Amniotic stem cell (primary cell): ENCODE data around the gene EPN2.

ENCODE experiments used
- DNase-seq: peaks from one replicate; lab custom pipeline; 2025; lab: John Stamatoyannopoulos, UW

The EPN2 gene

GRCh38 chr17:19239544-19239943 lies 2.4 kb downstream of the EPN2 start:
- no peak for DNase-seq

DNA sequence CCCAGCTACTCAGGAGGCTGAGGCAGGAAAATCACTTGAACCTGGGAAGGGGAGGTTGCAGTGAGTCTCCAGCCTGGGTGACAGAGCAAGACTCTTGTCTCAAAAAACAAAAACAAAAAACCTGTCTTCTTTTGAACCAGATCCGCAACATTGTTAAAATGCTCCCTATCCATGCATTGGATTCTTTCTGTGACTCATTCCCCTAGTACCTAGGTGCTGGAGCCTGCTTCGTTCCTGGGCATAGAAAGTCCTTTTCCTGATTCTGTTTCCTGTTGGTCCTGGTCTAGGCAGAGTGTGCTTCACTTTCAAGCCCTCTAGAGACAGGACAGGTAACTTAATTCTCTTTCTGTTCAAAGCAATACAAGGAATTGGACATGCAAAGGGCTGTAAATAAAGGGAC lies 5.2 kb downstream of the EPN2 start:
- DNase-seq = no peak

GRCh38 chr17:19242926-19243325 lies 5.8 kb downstream of the EPN2 start:
- DNase-seq = no peak

- DNase-seq = no peak
These were observed 6.7 kb downstream of the EPN2 start for GRCh38 chr17:19243838-19244237.

- no peak for DNase-seq
These were observed 7.2 kb downstream of the EPN2 start for GRCh38 chr17:19244357-19244756.

- no peak for DNase-seq
These were observed 7.6 kb downstream of the EPN2 start for GRCh38 chr17:19244781-19245180.

DNA sequence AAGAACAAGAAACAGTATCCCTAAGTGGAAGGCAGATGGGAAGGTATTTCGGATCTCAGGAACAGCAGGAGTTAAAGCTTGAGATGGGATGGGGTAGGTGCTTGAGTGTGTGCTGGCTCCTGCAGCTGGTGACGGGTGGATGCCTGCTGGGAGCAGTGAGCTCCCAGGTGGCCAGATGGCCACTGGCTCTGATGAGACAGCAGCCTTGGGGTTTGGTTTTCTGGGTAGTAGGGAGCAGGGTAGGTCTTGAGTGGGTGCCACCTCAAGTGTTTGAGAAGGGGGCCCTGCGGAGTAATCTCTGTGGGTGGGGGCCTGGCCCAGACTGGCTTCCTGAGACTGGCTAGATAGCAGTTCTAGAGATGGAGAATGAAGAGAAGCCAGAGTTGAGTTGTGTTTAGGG lies 10.3 kb downstream of the EPN2 start:
- no peak for DNase-seq

GRCh38 chr17:19248151-19248927 lies 11.2 kb downstream of the EPN2 start:
- DNase-seq = no peak

DNA sequence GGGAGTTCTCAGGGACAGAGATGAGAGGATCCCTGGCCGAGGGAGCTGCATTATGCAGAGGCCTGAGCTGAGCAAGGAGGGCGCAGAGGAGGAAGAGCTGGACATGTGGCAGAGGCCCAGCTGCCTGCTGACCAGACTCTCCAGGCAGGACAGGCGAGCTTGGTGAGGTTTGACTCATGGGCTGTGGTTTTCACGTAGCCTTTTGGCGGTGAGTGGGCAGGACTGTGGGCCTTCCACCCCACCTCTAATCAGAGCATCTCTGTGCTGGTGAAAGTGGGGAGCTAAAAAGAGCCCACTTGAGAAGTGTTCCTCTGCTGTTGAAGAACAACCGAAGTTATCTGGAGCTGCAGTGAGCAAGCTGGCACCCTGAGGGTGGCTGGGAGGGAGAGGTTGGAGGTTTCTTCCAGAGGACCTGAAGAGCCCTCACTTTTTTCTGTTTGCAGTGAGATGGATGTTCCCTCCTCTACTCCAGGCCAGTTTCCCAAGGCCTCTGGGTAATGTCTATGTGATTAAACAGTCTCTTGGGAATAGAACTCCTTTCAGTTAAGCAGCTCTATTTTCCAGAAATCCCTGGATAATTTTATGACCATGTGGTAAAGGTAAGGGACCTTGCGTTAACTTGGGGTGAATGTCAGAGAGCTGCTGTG lies 11.9 kb downstream of the EPN2 start:
- DNase-seq = peak; percentile 80

DNA sequence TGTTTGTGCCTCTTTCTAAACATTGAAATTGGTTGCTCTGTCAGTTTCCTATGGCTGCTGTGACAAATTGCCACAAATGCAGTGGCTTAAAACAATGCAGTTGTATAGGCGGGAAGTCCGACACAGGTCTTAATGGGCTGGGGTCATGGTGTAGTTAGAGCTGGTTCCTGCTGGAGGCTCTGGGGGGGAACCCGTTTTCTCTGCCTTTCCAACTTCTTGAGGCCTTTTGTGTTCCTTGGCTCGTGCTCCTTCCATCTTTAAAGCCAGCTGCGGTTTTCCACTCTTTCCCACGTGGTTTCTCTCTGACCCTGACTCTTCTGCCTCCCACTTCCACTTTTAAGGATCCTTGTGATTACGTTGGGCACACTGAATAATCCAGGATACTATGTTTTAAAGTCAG lies 12.5 kb downstream of the EPN2 start:
- no peak for DNase-seq

- DNase-seq = no peak
These were observed 13.4 kb downstream of the EPN2 start for GRCh38 chr17:19250421-19251173.

GRCh38 chr17:19253112-19253511 lies 15.9 kb downstream of the EPN2 start:
- no peak for DNase-seq

GRCh38 chr17:19254651-19255050 lies 17.5 kb downstream of the EPN2 start:
- DNase-seq = no peak

- DNase-seq = no peak
These were observed 18.1 kb downstream of the EPN2 start for GRCh38 chr17:19255279-19255678.

DNA sequence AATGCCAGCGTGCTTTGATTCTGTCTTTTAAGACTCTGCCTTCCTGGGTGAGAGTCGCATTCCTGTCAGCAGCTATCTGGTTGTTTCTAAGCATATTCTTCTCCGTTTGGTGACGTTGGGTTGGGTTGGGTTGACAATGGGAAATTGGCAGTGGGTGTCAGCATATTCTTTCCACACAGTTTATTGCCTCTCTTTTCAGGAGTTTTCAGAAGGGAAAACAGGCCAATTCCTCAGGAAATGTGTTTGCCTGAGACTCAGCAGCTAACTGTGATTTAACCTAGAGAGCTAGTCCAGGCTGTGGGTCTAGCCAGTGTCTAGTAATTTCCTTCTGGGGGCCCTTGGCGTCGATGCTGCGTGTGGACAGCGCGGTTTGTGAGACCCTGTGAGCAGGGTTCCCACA lies 21.2 kb downstream of the EPN2 start:
- no peak for DNase-seq

DNA sequence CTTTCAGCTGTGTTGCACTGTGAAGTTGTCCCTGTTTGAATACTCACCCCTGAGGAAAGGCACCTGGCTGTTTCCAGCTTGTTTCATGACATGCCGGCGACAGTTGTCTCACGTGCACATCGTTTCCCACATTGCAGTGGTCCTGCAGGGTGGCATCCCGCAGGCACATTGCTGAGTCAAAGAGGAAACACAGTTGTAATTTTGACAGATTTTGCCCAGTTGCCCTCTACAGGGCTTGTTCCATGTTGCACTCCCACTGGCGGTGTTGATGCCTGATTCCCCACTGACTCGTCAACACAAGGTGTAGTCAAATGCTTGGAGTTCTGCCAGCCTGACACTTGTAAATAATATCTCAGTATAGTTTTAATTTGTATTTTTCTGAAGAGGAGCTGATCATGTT lies 23.8 kb downstream of the EPN2 start:
- DNase-seq = no peak

DNA sequence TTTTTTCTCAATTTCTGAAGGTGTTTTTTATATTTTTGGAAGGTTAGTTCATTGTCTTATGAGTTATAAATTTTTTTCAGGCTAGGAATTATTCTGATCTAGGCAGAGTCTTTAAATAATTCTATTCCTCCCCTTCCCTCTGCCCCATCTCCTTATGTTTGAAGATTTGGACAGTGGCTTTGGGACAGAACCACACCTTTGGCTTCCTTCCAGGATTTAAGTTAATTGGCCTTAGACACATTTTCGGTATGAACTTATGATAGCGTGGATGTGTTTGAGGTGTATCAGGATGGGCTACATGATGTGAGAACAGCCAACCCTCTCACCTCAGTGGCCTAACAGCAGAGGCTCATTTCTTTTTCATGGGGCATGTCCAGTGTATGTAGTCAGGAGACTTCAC lies 24.3 kb downstream of the EPN2 start:
- no peak for DNase-seq

GRCh38 chr17:19262650-19263631 lies 25.8 kb downstream of the EPN2 start:
- no peak for DNase-seq

GRCh38 chr17:19263641-19264051 lies 26.5 kb downstream of the EPN2 start:
- DNase-seq = peak; percentile 8

DNA sequence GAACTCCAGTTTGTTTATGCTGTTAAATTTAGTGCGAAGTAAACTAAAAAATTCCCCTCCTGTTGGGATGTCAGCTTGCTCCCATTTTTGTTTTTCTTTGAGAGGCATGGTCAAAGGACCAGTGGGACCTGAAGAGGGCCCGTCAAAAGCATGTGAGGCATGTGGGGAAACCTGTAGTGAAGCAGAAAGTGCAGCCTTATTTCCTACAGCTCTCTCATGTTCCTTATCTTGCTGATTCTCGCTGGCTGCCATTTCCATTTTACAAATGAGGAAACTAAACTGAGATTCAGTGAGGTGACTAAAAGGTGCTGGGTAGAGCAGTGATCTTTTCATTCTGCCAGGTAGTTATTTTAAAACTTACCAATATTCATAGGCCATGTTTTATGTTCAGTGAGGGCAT lies 27.1 kb downstream of the EPN2 start:
- no peak for DNase-seq

- DNase-seq = no peak
These were observed 27.5 kb downstream of the EPN2 start for GRCh38 chr17:19264681-19265080.

DNA sequence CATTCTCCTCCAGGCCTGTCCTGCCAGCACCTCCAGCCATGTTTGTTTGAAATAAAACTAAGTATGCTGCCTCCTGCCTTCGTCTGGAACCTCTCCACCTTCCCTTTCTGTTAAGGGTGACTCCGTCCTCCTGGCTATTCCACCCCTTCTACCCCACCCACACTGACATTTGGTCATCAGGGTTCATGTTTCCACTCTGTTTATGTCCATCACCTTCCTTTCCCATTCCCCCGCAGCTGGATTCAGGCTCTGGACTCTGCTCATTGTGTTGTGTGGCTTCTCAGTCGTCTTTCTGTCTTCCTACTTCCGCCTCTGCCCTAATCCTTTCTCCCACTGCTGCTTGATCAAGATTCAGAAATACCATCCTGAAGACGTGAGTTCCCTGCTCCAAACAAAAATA lies 28.6 kb downstream of the EPN2 start:
- no peak for DNase-seq
